Ramos (cell line): ENCODE results near the gene ESRRG.

Experiments
- in situ Hi-C: fragments of 300-500 bp; cut with MboI; formaldehyde crosslinking; loops from one replicate; pipeline ENCODE4 v1.14.3; 2022; ENCODE audit warnings: low sequenced_read_pairs; ENCODE audit not compliant: unreplicated experiment

Gene ESRRG

DNA sequence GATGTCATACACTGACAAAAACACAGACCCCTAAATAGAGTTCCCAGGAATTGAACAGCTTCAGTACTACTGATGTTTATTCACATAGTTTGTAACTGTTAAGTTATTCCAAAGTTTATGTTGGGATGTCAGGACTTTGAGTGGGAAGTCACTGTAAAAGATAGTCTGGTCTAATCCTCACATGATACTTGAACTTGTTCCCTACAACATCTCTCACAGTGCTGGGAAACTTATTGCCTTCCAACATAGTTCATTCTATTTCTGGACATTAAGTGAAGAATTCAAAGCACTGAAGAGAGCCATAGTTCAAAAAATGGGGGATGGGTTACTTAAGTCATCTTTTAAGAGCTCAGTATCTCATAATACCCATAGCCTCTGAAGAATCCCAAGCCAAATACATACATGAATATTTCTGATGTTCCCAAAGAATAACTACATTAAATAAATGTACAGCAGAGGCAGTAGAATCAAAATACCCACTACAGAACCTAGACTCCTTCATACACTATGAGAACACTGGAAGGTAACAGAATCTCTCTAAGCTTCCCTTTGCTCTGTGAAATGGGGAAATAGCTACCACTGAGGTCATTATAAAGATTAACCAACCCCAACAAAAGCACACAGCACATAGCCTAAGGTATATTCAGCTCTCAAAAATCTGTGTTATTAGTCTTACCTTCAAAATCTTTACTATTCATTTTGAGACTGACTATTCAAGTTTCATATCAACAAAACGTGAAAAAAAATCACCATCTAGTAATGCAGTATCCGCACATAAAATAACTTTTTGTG lies 81.4 kb downstream of the ESRRG start:
- in situ Hi-C loops: no loop called here

DNA sequence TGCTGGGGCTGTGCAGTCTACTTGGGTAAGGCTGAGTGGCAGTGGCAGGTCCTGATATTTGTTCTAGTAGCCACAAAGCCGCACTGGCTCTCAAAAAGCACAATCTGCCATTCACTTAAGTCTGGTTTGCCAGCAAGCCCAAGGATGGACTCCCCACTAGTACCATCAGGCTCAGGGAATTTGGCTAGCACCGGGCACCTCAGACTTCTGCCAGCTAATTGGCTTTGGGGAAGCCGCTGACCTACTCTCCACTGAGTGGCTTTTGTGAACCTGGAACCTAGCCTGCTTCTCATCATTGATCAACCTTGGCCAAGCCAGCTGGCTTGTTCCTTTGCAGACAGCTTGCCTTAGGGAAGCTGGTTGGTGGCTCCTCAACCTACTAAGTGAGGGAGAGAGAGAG lies 83.1 kb downstream of the ESRRG start:
- in situ Hi-C loops: no loop called here

GRCh38 chr1:216632980-216633379 lies 90.2 kb downstream of the ESRRG start:
- in situ Hi-C loops: no loop called here

- in situ Hi-C loops: no loop called here
Observed at GRCh38 chr1:216630532-216630931, 92.7 kb downstream of the ESRRG start.

- in situ Hi-C loops: no loop called here
Observed at GRCh38 chr1:216627252-216627651, 96.0 kb downstream of the ESRRG start.

DNA sequence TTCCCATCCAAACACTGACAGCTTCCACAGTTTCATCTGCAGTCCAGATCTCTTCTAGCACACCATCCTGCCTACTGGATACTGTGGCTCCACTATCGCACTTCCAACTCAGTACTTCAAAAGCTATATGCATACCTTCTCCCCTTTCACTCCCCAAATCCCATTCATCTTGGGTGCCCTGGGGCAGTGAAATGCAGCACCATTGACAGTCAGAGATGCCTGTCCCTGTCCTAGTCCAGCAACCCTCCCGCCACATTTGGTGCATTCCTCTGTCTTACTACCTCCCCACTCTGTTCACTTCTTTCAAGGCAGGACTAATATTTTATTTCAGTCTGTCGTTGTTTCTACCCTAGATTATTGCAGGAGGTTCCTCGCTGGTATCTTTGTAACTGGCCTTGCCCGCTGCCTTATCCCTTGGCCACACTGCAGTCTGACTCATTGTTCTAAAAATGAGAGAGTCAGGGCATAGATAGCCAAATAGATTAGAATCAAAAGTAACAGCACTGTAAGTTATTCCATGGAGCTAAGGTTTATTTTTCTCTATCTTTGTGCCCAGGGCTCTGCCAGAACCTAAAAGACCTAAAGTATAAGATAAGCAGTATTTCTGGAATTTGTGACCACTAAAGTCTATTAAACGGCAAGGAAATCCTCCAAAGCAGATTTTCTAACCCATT lies 96.7 kb downstream of the ESRRG start:
- in situ Hi-C loops: no loop called here

- in situ Hi-C loops: no loop called here
Observed at GRCh38 chr1:216621536-216621935, 101.7 kb downstream of the ESRRG start.

GRCh38 chr1:216617081-216617875 lies 106.0 kb downstream of the ESRRG start:
- in situ Hi-C loops: no loop called here

- in situ Hi-C loops: no loop called here
Observed at GRCh38 chr1:216616425-216616824, 106.8 kb downstream of the ESRRG start.

DNA sequence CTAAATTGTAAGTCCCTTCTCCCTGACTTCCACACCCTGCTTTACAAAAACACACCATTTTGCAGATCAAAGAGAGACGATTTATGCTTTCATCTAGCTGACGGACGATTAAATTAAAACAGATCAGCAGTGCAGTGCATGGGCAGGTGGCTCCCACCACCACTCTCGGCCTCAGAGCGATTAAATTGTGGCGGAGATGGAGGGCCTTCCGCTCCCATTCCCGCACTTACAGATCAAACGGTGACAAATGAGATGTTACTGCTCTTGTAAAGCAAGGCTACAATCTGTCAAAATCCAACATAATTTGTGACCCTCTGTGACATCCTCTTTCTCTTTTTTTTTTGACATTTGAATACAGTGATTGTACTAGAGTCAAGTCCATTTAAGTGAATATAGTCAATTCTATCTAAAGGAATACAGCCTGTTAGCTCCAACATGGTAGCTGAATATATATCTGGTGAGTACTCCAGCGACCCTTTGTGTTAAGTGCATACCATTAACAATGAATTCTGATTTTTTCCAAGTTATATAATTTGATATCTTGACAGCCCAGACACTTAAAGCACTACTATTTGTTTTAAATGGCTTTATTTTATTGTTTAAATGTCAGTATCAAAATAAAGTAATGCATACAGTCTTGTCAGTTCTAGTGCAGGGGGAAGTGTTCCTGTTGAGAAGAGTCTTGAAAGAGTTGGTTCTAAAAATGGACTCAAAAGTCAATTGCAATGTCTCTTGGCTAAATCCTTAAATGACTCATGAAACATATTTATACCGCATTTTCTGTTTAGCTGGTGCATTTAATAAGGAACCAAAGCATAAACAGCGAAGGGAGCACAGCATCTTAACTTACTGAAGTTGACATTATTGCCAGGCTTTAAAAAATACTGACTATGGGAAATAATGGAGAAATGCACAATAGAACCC lies 109.0 kb downstream of the ESRRG start:
- in situ Hi-C loops: no loop called here

DNA sequence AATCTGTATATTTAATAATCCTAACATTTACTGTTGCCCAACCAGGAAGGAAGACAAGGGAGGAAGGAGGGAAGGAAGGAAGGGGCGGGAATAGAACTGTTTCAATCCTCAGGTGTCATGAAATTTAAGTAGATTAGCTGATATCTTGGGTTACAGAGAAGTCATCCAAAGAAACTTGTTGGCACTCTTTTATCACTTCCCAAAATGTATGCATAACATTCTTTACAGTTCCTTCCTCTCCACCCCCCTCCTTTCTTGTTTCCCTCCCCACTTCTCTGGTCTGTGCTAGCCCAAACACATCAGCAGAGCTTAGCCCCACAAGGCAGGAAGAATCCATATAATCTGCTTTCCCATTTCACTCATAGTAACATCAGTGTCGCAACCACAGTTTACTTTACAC lies 110.9 kb downstream of the ESRRG start:
- in situ Hi-C loops: no loop called here

DNA sequence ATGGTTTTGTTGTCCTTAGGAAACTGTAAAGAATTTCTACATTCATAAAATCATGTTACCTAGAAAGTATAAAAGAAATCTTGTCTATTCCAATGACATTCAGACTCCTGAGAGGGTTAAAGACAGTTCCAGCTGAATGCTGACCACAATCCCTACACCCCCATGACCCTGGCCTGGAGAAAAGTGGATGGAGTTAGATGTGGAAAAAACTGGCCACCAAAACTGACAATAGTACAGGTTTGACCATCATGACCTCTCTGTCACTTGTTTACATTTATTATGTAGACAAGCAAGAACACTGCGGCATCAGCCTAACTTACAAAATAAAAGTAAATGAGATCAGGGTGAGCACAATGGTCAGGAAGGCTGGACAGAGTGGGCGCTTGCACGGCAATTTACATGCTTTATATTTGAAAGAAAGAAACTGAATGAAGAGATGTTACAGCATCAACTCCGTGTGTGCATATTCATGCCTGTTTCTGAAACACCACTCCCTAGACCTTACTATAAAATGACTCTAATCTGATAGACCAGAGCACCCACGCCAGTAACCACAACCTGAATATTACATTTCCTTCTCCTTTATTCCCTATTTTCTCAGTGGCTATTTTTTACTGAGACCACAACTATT lies 116.0 kb downstream of the ESRRG start:
- in situ Hi-C loops: no loop called here

GRCh38 chr1:216606047-216606637 lies 117.1 kb downstream of the ESRRG start:
- in situ Hi-C loops: no loop called here

GRCh38 chr1:216604771-216605170 lies 118.5 kb downstream of the ESRRG start:
- in situ Hi-C loops: no loop called here

- in situ Hi-C loops: no loop called here
Observed at GRCh38 chr1:216600730-216601609, 122.3 kb downstream of the ESRRG start.

DNA sequence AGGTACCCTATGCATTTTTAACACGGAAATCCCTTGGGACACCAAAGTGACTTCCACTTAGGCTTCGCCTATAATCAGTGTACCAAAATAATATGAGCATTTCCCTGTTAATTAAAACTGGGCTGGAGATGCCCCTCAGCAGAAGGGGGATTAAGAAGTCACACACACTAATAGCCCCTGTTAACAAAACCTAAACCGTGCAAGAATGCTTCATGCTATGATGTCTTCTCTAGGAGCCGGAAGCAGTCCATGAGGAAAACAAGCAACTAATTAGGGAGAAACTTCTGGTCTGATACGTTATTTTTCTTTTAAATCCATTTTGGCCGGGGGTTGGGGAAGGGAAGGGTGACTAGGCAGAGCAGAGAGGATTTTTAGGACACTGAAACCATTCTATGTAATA lies 123.4 kb downstream of the ESRRG start:
- in situ Hi-C loops: no loop called here

- in situ Hi-C loops: no loop called here
Observed at GRCh38 chr1:216598448-216598847, 124.8 kb downstream of the ESRRG start.

DNA sequence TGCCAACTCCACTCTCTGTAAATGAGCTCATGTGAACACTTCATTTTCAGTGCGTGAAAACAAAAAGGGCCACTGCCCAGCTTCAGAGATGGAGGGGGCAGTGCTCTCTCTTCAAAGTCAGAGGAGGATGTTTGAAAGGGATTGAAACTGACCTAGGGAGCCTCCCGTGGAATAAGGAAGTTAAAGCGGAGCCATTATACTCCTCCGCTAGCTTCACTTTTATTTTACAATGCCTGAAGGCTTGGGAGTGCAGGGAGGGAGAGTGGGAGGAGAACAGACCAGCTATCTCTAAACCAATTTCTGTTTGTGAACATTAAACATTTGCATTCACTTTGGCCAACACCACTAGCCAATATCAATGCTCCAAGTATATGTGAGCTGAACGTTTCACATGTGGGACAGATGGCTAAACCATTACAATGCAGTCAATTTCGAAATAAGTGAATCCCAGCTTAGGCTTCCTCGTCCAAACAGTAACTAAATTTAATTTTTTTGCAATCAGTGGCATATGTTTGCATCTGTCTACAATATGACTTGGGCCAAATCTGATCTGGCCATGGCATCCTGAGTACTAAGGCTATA lies 126.9 kb downstream of the ESRRG start:
- in situ Hi-C loops: no loop called here
